Stimulated activated CD8-positive, alpha-beta memory T cell treated with anti-CD3 and anti-CD28 coated beads, Interleukin-15, amount 100 ng/mL, for 4 hours (primary cell): ENCODE measurements around the gene NCKAP1.
"Not testable (repeated sequence)": the region's sequence is repeated elsewhere in the genome, so short reads cannot be mapped to it uniquely, and the experiment has no call there.

Experiments
- DNase-seq, 2 donors: peaks; one replicate each; pipeline ENCODE4 v3.0.0-alpha.2; 2020; ENCODE audit warnings: low read depth in 2 of 2

NCKAP1 gene

DNA sequence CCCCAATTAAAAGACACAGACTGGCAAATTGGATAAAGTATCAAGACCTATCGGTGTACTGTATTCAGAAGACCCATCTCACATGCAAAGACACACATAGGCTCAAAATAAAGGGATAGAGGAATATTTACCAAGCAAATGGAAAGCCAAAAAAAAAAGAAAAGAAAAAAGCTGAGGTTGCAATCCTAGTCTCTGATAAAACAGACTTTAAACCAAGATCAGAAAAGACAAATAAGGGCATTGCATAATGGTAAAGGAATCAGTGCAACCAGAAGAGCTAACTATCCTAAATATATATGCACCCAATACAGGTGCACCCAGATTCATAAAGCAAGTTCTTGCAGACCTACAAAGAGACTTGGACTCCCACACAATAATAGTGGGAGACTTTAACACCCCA lies 161.6 kb downstream of the NCKAP1 start:
- DNase-seq = not testable (repeated sequence)

DNA sequence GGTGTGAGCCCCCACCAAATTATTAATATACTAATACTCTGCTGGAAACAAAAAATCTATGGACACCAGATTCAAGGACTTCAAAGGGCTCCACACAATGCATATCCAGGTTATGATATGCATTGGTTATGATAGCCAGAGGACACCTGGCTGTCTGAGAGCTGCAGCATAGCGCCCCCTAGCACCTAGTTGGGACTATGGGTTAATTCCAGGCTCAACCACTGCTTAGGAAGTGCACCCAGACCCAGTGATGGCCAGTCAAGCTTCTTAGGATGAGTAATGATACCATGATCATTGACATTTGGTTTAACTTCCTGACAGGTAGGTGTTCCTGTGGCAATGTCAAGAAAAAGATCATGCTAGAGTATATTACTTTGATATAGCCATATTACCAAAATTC lies 168.0 kb downstream of the NCKAP1 start:
- DNase-seq = no peak

DNA sequence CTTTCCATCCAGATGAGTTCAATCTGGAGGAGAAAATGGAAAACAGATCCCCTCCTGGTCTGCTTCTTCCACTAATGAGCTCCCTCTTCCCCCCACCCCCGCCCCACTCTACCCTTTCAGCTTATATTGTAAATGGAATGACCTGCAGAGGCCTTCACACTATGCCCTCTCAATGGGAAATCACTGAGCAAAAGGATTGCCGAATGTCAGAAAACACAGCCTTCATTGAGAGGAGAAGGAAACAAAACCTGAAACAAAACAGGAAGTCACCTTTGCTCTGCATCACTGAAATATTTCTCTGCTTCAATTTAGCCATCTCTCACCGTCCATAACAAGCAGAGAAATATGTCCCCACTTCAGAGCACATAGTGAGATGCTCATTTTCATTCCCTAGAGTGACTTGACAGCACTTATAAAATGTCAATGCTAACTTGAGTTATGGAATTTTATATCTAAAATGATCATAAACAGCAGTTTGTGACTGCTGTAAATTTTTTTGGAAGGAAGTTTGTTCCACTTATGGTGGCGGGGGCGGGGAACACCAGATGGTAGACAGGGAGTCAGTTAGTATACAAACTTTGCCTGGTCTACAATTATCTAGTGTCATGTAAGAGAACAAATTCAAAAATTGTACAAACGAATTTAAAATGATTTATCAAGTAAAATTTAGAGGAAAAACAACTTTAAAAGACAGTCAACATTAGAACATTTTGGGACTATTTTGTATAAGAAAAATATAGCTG lies 170.0 kb downstream of the NCKAP1 start:
- DNase-seq = no peak

DNA sequence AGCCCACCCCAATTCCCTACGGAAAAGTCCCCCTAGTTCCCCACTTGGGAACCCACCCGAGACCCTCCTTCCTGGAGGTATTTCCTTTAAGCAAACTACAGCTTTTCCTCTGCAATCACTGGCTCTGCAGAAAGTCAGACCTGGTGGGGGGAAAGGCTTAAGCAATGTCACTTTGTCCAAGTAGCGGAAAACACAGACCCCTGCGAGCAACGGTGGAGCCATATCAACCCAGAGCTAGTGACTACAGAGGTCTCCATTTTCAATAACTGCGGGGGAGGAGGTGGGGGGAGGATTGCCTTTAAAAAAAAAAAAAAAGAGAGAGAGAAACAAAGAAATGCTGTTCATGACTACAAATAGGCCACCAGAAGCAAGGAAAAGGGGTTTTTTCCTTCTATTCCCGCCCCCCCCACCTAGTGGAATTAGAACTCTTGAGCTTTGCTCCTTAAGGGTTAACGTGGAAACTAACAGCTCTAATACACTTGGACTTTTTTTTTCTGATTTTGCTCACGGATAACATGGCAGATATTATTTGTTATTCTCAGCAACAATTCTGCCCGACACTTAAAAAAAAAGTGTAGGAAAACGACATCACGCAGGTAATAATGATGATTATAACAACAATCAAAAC lies 170.7 kb downstream of the NCKAP1 start:
- DNase-seq = no peak

DNA sequence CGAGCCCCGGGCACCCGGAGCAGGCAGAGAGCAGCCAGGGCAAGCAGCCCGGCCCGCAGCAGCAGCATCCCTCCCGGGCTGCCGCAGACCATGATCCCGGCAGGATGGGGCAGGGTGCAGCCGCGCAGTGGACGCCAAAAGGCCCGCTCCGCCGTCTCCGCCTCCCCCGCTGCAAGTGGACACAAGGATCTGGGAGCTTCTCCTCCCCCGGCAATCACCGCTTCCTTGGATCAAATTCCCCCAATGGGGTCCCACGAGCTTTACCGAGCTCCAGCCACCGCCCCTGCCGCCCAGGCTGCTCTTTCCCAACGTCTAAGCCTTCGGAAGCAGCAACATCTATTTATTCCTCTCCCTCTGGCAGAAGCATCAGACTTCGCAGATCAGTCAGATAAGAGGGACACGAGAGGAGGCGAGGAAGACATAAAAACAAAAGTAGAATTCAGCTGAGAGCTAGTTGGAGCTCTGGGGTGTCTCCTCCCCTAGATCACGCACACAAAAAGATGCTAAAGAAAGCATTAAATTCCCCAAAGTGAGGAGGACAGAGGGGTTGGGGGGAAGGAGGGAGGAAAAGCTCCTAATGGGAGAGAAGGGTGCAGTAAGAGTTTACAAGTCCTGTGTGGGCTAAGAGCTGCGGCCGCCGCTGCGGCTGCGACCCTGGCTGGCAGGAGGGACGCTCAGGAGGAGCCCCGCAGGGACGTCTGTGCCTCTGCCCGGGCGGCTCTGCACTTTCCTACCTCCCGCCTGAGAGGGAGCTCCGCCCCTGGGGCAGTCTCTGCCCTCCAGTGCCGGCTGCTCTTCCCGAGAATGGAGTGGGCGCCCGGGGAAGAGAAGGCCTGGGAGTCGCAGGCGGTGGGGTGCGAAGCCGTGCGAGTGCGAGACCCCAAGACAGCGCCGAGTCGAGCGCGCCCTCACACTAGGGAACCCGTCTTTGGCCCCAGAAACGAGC lies 171.5 kb downstream of the NCKAP1 start, which contains the start of gene FRZB:
Gene FRZB (minus strand): TSS at position 177 of the 946 bp plus-strand sequence. CDS start 85 bp downstream, at position 92.
- no peak for DNase-seq

DNA sequence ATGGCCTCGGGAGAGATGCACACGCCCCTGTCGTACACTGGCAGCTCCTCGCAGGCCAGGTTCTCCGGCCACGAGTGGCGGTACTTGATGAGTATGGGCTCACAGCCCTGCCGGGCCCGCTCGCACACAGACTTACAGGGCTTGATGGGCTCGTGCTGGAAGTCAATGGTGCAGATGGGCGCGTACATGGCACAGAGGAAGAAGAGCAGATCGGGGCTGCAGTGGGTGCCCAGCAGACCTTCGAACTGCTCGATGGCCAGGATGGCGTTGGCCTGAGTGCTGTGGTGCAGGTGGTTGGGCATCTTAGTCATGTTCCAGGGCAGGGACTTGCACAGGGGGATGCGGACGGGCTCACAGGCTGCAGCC lies 172.2 kb downstream of the NCKAP1 start:
- DNase-seq = no peak

DNA sequence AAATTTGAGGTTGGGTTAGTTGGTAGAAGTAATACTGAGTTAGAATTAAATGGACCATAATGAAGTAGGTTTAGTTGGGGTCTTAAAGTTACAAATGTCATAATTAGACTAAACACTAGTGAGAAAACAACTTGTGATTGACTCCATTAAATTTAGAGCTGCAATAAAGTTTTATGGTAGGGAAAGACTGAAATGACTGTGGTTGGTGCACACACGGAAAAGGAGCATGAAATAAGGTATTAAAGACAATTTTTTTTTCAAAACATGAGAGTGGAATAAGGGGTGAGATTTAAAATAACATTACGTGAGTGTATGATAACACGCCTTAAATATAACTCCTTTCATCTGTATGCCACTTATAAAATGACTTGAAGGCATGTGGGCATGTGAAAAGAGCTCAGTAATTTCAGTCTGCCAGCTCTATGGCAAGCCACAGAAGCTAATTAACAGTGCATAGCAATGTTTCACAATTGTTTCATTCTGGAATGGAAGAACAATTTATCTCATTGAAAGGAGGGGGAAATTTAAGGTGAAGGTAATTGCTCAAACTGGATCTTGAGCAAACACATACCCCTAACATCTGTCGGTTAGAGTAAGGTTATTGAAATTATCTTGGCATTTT lies 173.2 kb downstream of the NCKAP1 start:
- no peak for DNase-seq

DNA sequence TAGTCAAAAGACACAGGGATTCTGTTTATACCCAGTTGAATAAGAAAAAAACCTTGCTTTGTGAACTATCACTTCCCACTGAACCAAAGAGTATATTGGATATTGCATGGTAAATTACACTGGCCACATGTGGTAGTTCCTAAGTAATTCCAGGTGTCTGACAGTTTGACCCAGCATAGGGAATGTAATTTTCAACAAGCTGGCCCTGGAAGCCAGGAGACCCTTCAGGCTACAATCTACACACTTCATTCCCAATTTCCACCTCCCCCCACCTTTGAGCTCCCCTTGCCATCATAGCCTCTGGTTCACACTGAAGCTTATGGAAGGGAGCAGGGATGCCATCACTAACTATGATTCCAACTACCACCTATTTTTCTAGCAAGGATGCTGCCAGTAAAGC lies 174.6 kb downstream of the NCKAP1 start:
- DNase-seq = no peak

DNA sequence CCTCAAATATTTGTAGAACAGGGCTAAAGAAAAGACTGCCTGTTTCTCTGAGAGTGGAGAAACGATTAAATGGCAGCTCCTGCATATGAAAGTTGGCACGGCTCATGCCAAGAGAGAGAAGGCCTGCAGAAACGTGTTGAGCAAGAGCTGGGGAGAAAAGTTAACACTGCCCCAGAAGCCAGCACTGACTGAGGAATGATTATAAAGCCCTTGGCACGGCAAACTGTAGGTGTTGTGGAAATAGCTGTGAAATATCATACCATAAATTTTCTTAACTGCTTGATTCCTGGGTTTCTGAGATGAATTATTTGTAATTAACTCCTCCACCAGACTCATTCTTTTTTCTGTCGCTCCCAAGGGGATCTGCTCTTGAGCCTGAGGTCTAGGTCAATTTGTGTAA lies 176.2 kb downstream of the NCKAP1 start:
- DNase-seq = no peak

DNA sequence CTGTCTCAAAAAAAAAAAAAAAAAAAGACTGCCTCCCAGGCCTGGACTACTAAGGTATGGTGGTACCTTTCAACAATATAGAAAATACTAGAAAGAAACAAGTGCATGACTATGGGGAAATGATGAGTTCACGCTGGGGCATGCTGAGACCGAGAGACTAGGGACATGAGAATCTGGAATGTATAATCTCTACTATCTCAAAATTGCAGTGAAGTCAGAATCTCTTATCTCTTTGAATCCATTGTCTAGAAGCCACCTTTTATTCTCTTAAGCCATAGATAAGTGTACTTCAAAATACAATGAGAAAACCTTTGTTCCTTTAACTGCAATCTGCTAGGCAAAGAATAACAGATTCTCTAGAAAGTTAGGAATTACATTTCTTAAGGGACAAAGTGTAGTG lies 177.4 kb downstream of the NCKAP1 start:
- no peak for DNase-seq
